ENCODE measurements around the gene LBH.

DNA sequence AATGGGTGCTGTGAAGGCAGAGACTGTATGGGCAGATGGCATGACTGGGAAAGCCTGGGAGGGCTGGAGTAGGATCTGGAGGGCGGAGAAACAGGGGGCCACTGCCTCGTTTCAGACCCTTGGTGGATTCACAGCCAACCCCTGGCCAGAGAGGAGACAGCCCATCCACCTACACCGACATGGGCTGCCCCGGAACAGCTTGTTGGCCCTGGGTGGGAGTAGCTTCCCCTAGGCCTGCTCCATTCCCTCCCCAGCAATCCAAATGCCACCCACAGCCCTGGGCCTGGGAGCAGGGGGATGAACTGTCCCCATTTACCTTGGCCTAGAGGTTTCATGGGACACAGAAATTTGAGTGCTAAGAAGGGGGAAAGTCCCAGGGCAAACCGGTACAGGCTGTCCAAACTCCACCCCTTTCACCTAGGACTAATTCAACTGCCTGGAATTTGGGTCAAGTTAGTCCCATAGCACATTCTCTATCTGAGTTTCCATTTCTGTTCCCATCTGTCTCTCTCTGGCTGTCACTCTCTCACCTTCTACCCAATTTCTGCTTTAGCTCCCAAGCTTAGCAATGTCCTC lies 37.0 kb downstream of the LBH start:
- TF ChIP-seq GATA3 (IDR thresholded peaks at IDR 0.05; ENCODE audit: low read depth, low read length) (no peak), GATA2 (IDR thresholded peaks at IDR 0.05; ENCODE audit: low read depth, low read length) (no peak)
